NCI-H1105 treated with DMSO at 0.1 percent for 48 hours (cell line): ENCODE data around the gene LRRC4C.
A peak's percentile ranks its signal among the peaks of the same experiment; 100 is the strongest.
"Not testable (repeated sequence)": the region's sequence is repeated elsewhere in the genome, so short reads cannot be mapped to it uniquely, and the experiment has no call there.

Experiments used
- DNase-seq: peaks from one replicate; lab custom pipeline; 2025; lab: John Stamatoyannopoulos, UW

The LRRC4C gene

DNA sequence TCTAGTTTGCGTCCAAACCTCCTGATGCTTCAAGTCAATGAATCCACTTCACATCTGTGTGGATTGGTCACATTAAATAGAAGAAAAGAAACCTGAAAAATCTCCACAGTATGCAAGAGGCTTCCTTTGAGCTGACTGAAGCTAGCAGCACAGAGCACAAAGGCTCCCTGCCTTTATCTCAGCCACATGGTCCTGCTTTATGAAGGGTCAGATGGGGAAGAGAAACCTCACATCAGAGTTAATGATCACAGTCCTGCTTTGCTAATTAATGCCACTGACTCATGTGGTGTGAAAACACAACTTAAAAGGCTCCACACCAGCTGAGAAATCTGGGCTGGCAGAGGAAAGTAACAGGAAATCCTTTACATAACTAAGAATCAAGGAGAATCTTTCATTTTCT, 1291.0 kb downstream of the LRRC4C start:
- no peak for DNase-seq

DNA sequence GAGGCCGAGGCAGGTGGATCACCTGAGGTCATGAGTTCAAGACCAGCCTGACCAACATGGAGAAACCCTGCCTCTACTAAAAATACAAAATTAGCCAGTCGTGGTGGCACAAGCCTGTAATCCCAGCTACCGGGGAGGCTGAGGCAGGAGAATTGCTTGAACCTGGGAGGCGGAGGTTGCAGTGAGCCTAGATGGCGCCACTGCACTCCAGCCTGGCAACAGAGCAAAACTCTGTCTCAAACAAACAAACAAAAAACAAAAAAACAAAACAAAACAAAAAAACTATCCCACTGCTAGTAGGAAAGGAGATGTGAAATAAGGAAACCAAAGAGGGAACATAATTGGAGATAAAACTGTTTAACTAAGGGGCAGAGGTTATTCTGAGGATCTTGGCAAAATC, 1291.6 kb downstream of the LRRC4C start:
- not testable (repeated sequence) for DNase-seq

DNA sequence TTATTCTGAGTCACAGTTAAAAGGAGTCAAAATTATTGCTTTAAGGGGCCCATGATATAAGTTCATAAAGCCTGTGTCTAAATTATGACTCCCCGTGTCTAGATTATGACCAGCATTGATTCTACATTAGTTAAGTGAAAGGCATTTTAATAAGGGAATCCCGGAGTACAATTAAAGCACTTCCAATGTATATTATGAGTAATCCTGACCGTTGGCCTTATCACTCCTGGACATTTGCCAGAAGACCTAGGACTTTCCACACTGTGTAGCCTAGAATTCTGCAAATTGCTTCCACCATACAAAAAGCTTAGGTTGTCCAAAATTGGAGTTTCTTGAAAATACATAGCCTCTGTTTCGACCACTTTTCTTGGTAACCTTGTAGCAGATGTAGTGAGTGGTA, 1292.6 kb downstream of the LRRC4C start:
- DNase-seq = no peak

DNA sequence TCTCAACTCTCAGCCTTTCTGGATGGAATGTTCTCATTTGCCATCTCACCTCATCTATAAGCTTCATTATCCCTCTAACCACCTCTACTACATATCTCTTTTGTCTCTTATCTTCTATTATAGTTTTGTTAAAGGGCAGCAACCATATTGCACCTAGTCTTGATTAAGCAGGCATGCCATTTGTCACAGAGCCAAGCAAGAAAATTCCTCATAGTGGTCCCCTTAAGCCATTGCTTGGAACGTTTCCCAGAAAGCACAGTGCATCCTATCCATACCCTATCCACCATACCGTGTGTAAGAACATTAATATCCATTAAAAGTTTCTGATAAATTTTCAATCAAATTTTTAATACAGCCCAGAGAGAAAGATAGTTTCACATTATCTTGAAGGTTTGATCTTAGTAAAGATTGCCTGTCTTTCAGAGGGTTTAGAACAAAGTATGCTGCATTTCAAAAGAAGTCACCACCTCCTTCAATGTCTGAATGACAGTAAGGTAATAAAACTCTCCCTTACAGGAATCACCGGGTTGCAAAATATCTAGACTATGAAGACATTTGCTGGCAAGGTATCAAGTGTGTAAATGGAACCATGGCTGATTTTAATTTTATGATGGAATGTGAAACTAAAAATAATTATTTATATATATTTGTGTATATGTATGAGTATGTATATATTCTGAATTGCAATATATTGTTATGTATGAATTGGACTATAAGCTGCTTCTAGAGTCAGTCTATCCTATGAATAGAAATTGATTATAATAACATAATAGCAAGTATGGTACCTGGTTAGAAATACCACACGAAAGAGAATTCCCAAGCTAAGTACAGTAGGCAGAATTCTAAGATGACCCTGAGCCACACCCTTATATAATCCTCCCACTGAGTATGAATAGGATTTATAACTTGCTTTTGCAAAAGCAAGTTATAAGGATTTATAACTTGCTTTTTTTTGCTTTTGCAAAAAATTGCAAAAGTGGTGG, 1296.3 kb downstream of the LRRC4C start:
- DNase-seq = peak; percentile 66

DNA sequence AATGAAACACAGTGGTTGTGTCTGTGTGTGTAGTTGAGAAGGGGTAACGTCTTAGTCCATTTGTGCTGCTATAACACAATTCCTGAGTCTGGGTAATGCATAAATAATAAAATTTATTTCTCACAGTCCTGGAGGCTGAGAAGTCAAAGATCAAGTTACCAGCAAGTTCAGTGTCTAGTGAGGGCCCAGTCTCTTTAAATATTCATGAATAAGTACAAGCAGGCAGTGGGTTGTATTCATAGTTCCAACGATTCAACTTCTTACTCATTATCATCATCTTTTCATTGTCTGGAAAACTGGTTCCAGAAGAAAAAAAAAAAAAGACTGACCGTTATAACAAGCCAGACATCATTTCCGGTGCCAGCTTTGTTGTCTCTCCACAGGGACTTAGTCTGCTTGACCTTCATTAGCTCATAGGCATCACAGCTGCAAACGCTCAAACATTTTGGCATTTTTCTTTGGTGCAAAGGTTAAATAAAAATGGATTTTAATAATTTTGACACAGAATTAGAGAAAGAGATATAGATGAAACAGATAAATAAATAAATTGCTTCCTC, 1297.5 kb downstream of the LRRC4C start:
- DNase-seq = no peak

DNA sequence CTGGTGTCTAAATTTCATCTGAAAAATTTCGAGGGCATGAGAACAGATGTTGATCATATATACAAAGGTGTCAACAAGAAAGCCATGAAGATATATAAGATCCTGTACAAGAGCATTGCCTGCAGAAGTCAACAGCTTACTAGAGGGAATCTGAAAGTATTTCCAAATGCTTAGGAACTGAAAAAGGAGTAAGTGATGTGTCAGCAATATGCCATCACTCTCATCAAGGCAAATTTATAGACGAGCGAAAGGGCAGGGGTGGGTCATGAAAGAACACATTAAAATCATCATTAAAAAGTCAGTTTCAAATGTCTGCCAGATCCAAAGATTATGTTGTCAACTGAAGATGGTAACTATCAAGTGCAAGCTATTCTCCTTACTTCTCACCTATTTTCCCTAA, 1299.0 kb downstream of the LRRC4C start:
- DNase-seq = no peak

DNA sequence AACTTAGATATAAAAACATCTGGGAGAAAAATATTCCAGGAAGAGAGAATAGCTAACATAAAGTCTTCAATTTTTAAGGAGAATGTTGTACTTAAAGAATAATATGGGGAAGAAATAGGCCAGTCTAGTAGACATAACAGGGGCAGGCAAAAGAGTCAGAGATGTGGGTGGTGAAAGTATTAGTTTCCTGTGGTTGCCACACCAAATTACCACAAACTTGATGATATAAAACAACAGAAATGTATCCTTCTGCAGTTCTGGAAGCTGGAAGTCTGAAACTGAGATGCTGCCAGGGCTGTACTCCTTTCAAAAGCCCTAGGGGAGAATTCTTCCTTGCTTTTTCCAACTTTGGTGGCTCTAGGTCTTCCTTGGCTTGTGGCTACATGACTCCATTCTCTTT, 1309.7 kb downstream of the LRRC4C start:
- no peak for DNase-seq

DNA sequence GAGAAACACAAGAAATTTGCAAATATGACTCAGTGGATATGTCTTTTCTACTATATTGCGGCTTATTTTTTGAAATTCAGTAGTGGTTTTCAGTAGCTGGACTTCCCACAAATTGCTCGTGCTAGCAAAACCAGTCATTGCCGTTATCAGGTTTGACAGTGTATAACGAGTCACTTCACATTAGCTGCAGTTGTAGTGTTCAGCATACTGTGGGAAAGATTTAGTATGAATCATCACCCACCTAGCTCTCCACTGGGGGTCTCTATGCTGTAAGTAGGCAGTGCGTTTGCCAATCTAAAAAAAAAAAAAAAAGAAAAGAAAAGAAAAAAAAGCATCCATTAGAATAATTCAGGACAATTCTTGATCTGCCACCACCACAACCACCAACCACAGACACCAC, 1318.9 kb downstream of the LRRC4C start:
- no peak for DNase-seq

DNA sequence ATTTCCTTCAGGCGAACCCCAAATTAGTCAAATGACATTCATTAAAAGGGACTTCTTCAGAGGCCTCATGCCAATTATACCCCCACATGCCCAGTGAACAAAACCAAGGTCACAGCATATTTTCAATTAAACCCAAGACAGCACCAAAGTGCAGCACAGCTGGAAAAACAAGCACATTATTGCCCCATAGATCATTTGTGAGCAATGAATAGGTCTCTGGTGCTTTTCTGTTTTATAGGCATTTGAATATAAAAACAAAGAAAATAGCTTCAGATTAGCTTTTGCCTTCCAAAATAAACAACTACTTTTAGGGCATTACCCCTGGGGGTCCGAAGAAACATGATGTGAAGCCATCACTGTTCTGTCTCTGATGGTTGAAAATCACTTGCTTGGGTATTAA, 1319.9 kb downstream of the LRRC4C start:
- peak; percentile 32 for DNase-seq

DNA sequence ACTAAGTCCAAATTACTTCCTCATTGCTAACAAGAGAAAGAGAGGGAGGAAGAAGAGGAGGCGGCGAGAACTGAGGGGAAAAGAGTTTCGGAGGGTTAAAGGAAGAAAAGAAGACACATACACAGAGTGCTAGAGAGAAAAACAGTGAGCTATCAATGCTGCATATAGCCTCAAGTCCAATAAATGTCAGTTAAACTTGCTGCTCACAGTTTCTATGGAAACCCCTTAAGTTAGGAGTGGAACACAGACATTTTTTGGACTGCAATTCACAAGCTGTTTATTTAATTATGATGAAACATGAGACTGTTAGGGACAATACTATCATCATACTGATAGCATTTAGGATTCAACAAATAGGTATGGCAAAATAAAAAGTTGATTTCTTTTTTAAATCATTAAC, 1320.4 kb downstream of the LRRC4C start:
- peak; percentile 52 for DNase-seq

DNA sequence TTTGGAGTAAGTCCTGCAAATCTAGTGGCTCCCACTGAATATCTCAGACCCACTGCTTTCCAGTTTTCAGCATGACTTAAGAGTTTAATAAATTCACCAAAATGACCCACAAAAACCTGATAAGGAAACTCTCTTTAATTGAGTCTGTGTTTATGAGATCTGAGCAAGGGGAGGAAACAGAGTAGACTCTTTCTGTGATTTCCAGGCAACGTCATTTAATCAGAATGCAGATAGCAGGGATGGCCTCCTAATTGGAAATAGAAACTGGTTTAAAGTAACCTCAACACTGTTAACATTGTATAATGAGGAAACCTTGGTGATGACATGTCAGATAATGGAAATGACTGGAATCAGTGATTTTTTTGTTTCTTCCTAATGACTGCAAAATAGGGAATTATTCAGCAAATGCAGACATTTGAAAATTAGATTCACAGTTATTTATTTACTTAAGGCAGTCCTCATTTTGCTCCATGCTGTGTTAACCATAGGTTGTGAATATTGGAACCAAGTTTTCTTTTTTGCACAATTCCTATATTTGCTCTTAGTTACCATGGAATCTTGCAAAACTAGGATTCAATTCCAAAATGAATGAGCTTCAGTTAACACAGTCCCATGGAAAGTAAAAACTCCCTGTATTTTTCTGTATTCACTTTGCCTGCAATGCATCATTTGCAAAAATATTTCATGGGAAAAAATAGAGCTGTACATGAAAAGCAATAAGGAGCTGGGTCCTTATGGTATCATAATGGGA, 1324.5 kb downstream of the LRRC4C start:
- no peak for DNase-seq

DNA sequence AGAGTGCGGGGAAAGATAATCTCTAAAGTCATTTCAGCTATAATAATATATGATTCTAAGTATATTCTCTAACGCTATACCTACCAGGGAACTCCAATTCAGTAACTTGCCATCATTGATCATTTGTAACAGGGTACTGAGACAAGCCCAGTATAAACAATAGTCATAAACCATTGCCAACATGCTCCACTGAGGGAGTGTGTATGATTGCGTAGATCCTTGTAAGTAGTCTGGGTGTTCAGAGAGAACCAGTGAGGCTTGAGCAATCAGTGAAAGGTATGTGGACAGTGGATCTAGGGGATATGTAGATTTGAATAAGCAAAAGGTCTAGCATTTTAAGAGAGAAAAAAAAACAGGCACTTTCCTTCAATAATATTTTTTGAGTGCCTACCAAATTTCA, 1326.0 kb downstream of the LRRC4C start:
- no peak for DNase-seq

DNA sequence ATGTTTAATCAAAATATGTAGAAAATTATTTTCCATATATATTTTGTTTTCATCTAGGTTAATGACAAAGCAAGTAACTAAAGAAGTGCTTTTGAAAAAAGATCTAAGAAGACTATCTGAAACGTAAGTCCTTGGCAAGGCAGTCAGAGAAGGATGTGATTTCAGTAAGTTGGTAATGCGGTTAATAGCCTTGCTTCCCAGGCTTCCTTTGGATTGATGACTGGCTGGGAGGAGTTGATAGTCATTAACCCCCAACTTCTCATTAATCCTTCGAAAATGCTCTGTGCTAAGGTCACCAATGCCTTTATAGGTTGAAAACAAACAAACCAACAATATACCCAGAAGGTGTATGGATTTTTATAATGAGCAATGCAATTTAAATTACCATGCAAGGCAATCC, 1326.5 kb downstream of the LRRC4C start:
- no peak for DNase-seq

DNA sequence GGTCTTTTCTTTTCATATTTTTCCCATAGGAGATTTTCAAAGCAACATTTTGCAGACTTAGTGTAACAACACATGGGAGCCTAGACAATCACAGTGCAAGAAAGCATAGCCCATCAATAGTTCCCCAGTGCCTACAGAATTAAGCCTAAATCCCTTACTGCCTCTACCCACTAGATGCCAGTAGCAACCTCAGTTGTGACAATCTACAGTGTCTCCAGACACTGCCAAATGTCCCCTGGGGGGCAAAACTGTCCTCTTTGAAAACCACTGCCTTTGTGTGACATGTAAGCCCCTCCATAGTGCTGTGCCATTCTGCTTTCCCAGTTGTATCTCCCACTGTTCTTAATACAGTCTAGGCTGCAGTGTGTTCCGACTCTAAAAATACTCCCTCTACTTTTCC, 1329.0 kb downstream of the LRRC4C start:
- peak; percentile 19 for DNase-seq

DNA sequence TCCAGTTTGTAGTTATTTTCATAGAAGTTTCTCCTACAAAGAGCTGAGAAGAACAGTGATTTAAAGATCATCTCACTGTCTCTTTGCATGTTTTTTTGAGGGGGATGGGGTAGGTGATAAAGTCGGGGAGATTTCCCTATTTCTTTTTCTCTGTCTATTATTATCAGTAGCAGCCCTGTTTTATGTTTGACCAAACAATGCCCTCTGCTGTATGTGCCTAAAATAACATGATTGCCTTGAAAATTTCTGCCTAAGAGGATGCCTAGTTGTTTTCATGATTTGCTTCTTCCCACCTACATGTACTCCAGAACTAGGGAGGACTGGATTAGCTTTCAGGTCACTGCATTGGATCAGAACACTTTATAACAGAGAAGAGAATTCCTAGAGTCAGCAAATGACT, 1330.2 kb downstream of the LRRC4C start:
- DNase-seq = peak; percentile 42

DNA sequence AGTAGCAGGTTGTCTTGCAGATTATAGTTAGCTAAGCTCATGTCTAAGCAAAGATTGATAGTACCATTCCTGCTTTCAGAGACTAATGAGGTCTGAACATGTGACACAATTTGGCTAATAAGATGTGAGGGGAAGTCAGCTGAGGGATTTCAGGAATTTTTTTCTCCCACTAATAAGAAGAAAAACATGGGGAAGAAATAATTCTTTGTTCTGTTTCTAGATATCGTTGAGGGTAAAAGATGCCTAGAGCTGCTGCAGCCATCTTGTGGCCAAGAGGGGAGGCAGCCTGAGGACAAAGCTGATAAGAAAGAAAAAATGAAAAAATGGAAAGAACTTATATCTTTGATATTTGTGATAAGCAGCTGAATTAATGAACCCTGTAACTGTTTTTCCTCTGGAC, 1334.4 kb downstream of the LRRC4C start:
- peak; percentile 36 for DNase-seq

DNA sequence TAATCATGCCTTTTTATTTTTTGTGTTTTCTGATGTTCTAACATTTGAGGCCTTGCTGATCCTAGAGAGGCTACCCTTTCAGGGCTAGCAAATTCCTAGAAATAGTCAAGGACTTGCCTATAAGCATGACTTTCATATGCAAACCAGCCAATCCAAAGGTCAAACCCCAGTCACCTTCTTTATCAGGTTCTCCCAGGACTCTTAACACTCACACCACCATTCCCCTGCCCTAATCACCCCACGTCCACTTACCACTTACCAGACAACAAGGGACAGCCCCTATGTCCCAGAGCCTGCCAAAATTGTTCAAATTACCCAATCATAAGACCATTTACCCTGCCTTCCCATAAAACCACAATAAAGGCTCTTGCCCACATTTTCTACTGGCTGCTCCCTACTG, 1339.8 kb downstream of the LRRC4C start:
- no peak for DNase-seq

DNA sequence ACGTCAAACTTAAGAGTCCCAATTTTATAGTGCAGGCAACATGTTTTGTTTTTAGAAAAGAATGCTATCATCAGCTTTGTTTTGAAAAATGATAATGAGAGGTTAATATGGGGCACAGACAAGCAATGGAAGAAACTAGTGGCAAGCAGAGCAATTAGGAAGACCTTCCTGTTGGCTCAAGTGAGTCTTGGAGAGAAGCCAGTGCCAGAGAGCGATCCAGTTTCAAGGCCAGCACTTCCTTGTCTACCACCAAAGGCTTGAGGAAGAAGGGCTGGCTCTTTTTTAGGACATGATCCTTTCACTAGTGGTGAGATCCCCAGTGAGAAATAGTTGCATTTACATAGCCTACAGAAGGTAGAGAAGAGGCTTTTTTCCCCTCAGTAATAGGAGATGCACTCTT, 1340.7 kb downstream of the LRRC4C start:
- peak; percentile 68 for DNase-seq

DNA sequence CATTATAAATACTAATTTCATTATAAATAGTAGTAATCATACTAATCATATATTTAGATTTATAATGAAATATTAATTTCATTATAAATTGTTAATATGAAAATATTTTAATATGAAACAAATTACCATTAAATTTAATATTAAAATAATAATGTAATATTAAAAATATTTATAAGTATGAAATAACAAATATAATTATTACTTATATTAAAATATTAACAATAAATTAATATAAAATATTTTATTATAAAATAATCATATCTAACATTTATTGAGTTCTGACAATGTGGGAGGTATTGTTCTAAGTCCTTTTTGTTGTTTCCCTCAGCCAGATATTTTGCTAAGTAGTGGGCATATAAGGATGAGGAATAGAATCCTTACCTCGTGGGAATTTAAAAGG, 1341.4 kb downstream of the LRRC4C start:
- no peak for DNase-seq

DNA sequence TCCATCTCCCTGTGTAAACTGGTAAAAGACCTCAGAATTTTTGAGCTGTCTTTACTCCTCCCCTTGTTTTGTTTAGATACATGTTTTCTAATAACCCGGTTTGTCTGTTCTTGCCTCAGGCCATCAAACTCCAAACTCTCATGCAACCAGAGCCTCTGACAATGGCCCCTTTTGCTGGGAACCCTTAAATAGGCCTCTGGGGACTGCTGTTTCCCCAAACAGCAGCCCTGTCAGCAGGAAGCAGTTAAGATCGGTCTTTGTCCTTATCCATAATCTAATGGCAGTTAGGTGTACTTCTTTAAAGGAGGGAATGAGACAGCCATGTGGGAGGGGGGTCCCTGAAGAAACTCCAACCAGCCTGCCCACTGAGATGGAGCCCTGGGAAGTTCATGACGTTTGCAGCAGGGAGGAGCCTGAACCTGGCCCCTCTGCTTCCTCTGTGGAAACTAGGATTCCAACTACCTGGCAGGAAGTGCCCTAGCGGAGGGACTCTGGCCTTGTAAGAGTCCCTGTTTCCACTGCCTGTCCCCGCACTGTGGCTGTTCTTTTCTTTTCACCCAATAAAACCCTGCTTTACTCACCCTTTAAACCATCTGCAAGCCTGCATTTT, 1354.4 kb downstream of the LRRC4C start:
- DNase-seq = no peak

DNA sequence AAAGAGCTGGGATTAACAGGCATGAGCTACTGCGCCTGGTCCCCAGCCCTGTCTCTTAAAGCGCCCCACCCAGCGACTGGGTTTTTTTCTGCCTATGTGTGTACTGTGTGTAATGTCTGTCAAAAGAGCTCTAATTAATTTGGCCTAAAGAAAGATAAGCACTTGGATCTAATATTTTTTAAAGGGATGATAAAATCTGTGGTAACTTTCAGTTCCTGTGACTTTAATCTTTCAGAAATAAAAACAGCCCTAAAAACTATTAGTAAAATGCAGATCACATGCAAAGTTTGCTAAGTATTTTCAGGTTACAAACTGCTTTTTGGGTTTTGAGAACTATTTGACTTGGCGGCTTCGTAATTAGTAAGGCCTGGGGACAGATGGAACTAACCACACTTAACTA, 1358.7 kb downstream of the LRRC4C start:
- no peak for DNase-seq

DNA sequence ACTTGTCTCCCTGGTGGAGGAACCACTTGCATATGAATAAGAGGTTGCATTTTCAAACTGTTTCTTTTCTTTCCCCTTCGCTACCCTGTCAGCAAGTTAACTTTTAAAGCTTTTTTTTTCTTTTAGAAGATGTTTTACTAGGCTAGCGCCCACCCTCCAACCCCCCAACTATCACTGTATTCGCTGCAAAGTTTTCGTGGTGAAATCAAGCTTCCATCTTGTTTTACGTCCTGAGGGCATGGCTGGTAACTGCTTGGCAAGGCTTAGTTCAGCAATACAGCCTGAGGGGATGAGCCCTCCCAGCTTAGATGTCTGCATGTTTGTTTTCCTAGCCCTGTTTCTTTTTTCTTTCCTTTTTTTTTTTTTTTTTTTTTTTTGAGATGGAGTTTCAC, 1359.3 kb downstream of the LRRC4C start:
- DNase-seq = no peak
